NCI-H2196 (cell line): ENCODE results near the gene ANKRD40CL.

ENCODE experiments used
- DNase-seq: peaks from one replicate; lab custom pipeline; 2025; ENCODE audit not compliant: unreplicated experiment; lab: John Stamatoyannopoulos, UW

ANKRD40CL gene

GRCh38 chr17:50790618-50791017 is 23.3 kb upstream of the ANKRD40CL start:
- DNase-seq, result no peak

- no peak for DNase-seq
Observed at GRCh38 chr17:50787106-50787505, 19.8 kb upstream of the ANKRD40CL start.

DNA sequence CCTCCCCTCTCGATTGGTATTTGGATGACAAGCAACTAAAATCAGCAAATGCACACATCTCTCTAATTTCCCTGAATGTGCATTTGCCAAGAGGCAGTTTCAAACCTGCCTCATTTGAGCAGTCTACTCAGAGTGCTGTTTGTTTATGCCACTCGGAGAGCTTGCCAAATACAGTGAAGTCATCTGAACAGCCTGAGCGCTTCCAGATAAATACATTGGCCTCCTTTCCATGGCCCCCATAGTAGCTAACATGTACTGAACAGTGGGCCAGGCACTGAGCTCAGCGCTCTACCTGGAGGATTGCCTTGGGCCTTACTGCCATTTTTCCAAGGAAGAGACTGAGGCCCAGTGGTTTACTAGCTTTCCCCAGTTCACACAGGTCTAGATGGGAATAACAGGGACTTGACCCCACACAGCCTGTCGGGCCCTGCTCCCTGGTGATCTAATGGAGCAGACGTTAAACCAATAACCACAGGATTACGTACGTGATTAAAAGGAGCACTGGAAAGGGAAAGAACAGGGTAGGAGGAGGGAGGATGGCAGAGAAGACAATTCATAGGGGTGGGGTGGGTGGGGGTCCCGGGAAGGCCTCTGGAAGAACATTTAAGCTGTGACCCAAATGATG is 18.7 kb upstream of the ANKRD40CL start:
- peak; percentile 51 for DNase-seq

DNA sequence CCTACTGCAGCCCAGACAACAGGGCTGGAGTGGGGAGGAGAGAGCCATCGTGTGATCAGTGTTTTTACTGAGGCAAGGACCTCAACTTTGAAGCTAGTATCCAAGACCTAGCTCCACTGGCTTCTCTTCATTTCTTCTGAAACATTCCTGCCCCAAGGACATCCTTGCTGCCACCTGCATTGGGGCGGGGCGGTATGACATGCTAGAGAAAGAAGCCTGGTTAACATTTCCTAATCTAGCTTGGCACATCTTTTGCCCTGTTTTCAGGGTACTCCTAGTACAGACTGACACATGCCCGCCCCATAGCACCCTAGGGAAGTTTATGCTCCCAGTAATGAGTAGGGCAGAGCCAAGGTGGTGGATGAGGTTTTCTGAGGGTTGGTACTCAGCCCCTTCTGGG is 17.8 kb upstream of the ANKRD40CL start:
- DNase-seq, result no peak

DNA sequence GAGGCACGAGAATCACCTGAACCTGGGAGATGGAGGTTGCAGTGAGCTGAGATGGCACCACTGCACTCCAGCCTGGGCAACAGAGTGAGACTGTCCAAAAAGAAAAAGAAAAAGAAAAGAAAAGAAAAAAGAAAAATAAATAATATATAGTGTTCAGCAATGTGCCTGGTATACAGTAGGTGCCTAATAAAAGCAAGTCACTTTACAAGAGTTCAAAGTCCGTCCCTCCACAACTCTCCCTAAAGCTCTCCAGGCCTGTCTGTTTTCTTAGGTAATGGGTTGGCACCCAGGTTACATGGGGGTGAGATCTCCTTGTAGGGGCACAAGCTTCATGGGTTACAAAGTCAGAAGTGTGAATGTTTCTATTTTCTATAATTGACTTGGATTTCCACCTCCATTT is 16.6 kb upstream of the ANKRD40CL start:
- no peak for DNase-seq

DNA sequence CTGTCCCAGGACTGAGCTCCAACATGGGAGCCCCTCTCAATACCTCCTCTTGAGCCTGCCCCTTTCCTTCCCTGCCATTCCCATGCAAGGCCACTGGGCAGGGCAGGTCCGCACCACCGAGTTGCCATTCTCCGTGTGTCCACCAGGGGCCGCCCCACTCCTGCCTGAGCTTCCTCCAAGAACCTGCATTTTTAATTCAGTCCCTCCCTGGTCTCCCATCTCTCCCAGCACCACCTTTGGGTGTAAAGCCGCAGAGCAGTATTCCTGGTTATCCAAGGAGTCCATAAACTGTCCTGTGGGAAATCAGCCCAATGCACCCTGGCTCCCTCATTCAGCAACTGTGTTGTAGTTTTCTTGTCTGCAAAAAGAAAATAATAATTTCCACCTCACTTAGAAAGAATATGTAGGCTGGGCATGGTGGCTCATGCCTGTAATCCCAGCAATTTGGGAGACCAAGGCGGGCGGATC is 15.9 kb upstream of the ANKRD40CL start:
- peak; percentile 79 for DNase-seq

GRCh38 chr17:50781167-50781566 is 13.8 kb upstream of the ANKRD40CL start:
- DNase-seq, result no peak

GRCh38 chr17:50779747-50780353 is 12.5 kb upstream of the ANKRD40CL start:
- no peak for DNase-seq

DNA sequence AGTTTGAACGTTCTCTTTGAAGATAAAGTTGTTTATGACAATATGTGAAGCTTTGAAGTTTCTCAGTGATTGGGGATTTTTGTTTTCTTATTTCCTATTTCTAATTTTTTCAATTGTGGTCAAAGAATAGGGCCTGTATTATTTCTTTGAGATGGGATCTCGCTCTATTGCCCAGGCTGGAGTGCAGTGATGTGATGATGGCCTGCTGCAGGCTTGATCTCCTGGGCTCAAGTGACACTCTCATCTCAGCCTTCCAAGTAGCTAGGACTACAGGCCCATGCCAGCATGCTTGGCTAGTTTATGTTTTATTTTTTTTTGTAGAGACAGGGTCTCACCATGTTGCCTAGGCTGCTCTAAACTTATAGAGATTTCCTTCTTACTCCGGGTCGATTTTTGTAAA is 11.7 kb upstream of the ANKRD40CL start:
- no peak for DNase-seq

GRCh38 chr17:50778471-50778870 is 11.2 kb upstream of the ANKRD40CL start:
- no peak for DNase-seq

DNA sequence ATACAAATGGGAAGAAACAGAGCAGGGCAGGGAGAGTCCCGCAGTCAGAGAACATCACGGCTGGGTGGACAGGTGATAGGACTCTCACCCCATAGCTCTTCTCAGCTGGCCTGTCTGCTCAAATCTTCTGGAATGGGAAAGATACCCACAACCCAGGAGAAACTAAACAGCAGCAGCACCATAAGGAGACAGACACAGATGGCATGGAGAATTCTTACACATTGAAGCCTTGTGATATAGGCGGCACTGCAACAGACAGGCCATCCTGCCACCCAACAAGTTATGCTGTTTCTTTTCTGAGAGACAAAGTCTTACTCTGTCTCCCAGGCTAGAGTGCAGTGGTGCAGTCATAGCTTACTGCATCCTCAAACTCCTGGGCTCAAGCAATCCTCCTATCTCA is 8.6 kb upstream of the ANKRD40CL start:
- DNase-seq, result no peak

- DNase-seq, result no peak
Observed at GRCh38 chr17:50774225-50774803, 7.0 kb upstream of the ANKRD40CL start.

GRCh38 chr17:50771991-50772785 is 4.9 kb upstream of the ANKRD40CL start:
- DNase-seq, result no peak

DNA sequence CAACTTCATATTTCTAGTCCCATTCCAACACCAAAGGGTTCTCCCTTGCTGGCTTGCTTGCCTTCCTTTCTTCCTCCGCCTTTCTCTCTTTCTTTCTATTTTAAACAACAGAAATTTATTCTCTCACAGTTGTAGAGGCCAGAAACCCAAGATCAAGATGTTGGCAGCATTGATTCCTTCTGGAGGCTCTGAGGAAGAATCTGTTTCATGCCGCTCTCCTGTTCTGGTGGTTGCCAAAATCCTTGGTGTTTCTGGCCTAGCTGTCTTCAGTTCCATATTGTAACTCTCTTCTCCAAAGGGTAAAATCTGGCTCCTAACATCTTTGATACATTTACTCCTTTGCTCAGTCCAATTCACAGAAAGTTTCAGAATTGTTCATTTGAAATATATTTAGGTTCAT is 3.0 kb upstream of the ANKRD40CL start:
- DNase-seq, result no peak

GRCh38 chr17:50769884-50770283 is 2.6 kb upstream of the ANKRD40CL start:
- DNase-seq, result no peak

DNA sequence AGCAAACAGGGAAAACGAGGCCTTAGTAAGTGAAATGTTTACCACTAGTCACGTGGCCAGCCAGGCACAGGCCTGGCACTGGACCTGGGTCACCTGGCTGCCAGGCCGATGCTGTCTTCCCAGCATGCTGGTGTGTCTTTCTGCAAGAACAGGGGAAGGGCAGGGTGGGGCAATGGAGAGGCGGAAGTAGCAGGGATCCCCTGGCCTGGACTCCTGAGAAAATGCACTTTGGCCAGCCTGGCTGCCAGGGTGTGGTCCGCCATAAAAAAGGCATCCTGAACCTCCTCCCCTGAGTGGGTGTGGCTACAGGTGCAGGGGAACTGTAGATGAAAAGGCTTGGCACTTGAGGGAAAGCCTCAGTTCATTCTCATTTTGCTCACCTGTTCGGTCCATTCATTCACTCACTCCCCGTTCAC is 1.0 kb upstream of the ANKRD40CL start:
- DNase-seq, result peak; percentile 59

- no peak for DNase-seq
Observed at GRCh38 chr17:50767030-50767429, 288 bp downstream of the ANKRD40CL start.

GRCh38 chr17:50766222-50767023 is 895 bp downstream of the ANKRD40CL start:
- no peak for DNase-seq

DNA sequence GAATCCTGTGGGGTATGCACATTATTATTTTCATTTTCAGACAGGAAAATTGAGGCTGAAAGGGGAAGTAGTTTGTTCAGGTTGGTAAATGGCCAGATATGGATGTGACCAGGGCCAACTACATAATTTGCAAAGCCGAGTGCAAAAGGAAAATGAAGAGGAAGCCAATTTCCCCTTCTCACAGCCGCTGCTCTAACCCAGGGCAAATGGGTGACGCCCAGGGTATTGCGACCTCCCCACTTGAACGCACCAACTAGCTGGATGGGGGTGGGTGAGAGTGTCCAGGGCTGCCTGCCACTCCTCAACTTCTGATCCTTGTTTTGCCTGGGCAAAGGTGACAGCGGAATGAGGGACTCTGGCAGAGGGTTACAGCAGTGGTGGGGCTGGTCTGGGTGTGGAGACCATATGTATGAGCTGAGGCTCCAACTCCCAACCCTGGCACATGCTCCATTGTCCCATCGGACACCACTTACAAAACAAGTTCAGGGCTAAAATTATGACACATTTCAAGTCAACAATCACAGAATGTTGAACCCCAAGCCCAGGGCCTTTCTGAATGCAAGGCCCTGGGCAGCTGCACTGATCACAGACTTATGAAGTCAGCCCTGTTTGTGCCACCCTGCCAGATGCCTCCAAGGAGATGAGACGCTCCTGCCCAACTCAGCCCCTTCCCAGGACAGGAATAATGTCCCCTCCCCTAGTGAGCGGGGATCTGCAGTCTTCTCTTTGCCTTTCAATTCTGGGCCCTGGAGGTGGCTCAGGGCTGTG is 1.7 kb downstream of the ANKRD40CL start:
- DNase-seq, result no peak

DNA sequence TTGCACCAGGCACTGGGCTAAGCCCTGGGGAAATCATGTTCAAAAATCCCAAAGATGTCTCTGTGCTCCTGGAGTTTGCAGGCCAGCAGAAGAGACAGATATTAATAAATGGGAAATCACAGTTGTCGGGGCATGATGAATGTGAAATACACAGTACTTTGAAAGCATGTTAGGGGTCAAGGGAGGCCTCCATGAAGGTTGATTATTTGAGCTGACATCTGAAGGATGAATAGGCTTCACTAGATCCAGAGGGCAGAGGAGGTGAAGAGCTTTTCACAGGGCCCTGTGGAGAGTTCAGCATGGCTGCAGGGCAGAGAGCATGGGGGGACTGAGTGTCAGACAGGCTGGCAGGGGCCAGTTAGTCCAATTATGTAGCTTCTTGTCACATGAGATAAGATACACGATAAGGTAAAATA is 2.6 kb downstream of the ANKRD40CL start:
- no peak for DNase-seq
